ENCODE results near the gene PPP1R15B.

The PPP1R15B gene

GRCh38 chr1:204398197-204399125 lies 13.2 kb downstream of the PPP1R15B start:
- DNase-seq = peak; percentile 78 to 87

DNA sequence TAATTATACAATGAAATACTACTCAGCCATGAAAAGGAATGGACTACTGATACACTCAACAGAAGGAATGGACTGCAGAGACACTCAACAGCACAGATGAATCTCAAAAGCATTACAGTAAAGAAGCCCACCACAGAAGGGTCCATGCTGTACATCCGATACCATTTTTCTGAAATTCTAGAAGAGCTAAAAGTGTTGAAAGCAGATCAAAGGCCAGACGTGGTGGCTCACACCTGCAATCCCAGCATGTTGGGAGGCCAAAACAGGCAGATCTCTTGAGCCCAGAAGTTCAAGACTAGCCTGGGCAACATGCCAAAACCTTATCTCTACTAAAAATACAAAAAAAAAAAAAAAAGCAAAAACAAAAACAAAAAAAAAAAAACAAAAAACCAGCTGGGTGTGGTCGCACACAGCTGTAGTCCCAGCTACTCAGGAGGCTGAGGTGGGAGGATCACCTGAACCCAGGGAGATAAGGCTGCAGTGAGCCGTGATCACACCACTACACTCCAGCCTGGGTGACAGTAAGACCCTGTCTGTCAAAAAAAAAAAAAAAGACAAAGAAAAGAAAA lies 15.5 kb downstream of the PPP1R15B start:
- DNase-seq = no peak

- DNase-seq = no peak
Observed at GRCh38 chr1:204391629-204392028, 20.0 kb downstream of the PPP1R15B start.

- DNase-seq = no peak
Observed at GRCh38 chr1:204390751-204391466, 20.7 kb downstream of the PPP1R15B start.

DNA sequence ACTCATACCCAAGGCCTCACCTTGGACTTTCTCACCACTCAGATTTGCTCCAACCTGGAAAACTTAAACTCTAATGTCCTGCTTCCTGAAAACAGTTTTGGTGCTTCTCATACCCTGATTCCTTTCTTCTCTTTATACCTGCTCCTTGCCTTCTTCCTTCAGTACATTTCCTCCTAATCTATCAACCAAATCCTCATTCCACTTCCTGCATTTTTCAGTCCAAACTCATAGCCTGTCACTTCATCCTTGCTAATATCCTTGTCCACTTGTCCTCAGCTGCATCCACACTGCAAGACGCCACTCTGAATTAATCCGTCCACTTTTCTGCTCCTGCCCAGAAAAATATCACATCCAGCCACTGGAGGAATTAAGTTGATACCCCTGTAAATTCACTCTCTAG lies 25.9 kb downstream of the PPP1R15B start:
- no peak for DNase-seq

DNA sequence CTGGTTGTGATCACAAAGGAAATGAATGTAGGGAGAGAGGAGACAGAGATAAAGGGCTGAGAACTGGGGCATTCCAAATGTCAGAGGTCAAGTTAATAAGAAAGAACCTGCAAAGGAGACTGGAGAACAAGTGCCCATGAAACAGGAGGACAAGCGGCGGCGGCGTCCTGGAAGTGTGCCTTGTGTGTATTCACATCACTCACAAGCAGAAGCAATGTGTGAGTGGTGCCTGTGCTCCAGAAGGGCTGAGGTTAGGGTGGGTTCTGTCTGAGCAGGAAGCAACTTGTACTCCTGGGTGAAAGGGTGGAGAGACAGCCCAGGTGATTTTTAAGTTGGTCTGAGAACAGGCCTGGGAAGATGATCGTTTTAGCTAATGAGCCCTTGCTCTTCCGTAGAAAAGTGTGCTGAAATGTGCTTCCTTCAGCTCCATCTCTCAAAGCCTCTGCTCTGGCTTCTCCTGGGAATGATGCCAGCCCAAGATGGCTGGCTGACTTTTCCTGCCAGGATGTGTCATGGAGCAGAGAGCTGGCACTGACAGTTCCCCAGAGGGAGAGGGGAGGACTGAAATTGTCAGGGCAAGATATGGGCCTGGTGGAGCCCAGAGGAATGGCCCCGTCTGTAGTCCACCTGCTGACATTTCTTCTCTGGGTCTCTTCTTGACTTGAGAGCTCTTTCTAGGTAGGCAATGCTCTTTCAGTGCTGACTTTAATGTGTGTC lies 26.8 kb downstream of the PPP1R15B start:
- DNase-seq = no peak

- DNase-seq = no peak
Observed at GRCh38 chr1:204383163-204383904, 28.3 kb downstream of the PPP1R15B start.

DNA sequence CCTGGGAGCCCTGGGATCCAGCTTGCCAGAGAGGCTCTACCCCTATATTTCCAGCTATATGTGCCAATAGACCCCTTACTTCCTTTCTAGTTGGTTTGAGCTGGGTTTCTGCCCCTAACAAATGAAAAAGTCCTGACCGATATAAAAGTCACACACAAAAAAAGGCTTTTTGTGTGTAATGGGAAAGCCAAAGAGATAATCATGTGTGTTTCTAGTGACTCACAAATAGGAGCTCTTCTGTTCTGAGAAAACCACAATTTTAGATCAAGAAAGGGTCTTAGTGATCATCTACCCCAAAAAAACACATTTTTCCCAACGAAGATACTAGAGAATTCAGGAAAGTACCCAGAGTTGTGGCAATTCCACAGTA lies 28.9 kb downstream of the PPP1R15B start:
- no peak for DNase-seq

GRCh38 chr1:204380293-204380831 lies 31.3 kb downstream of the PPP1R15B start:
- DNase-seq = no peak

DNA sequence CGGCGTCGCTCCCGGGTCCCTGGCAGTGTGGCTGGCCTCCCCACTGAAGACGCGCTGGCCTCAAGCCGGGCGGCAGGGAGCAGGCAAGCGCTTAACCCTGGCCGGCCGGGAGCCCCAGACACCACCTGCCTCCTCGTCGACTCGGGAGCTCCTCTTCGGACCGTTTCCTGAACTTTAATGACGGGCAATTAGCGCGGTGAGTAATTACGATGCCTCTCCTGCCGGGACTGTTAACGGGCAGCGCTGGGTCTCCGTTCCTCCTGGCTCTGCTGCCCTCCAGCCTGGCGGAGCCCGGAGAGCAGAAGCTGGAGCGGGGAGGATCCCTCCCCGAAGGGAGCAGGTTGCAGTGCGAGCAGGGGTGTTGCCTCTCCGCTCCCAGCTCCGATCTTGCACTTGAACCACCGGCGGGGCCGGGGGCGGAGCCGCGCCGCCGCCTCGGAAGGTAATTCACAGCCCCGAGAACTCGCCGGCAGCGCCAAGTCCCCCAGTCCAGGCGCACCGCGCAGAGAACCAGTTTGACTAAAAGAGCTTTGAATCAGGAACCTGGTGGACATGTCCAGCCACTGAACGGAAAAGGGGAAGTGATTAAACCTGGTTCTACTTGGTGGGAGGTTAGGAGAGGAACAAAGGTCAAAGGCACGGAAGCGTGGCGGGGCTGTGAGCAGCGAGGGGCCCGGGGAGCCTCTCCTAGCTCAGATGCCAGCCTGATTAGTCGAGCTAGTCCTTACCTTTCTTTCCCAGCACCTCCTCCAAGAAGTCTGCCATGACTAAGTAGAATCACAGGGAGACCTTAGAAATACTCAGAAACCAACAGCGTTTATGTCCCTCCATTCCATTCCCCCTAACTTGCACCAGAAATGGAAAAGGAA lies 33.6 kb downstream of the PPP1R15B start:
- DNase-seq = peak; percentile 75 to 80

DNA sequence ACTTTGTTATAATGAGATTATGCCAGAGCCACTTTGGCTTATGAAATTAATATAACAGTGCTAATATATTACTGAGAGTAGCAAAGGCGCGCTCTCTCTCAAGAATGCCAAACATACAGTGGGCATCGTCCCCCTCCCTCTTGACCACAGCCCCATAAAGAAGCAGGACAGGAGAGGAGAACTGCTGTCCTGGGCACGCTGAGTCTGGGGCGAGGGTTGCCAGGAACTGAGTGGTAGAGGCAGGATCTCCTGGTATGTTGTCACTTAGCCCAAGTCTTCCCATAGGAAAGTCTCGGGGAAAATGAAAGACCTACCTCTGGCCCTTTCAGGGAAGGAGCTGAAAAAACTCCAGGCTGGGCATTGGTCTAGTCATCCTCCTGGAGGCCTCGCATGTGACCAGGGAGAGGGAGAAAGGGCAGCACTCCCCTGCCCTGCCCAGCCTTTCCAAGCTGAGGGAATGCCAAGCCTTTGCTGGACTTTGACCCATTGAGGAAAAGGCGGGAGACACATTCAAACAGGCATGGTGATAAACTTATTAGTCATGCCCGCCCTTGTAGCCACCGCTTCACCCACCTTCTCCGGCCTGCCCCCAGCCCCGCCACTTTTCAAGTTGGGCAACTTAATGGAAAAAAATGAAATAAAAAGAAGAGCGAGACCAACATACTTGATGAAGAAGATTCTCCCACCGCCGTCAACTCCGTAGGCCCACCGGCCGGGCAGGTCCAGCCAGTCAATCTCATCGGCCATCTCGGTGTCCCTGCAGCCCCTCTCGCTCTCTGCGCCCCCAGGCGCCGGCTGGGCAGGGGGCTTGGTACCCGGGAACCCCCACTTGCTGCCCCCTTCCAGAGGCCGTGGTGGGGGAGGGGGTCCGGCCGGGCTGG lies 34.5 kb downstream of the PPP1R15B start:
- peak; percentile 15 to 49 for DNase-seq

GRCh38 chr1:204376465-204376864 lies 35.2 kb downstream of the PPP1R15B start:
- peak in 1 of 2 experiments; percentile 23 for DNase-seq

DNA sequence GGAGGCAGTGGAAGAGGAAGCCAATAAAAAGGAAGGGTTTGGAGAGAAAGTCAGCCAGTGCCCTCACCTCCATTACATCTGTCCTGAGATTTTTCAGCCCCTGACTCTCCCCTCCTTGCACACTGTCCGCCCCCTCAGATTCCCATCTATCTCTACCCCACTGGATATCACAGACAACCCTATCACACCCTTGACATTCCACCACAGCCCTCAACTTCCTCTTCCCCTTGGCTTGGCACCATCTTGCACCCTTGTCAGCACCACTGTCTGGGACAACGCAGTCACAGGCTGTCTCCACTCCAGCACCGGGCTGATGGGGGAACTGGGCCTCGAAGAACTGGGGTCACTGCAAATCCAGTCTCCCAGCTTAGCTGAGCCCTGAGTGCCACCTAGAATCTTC lies 37.7 kb downstream of the PPP1R15B start:
- DNase-seq = no peak

- no peak for DNase-seq
Observed at GRCh38 chr1:204370176-204370575, 41.4 kb downstream of the PPP1R15B start.

DNA sequence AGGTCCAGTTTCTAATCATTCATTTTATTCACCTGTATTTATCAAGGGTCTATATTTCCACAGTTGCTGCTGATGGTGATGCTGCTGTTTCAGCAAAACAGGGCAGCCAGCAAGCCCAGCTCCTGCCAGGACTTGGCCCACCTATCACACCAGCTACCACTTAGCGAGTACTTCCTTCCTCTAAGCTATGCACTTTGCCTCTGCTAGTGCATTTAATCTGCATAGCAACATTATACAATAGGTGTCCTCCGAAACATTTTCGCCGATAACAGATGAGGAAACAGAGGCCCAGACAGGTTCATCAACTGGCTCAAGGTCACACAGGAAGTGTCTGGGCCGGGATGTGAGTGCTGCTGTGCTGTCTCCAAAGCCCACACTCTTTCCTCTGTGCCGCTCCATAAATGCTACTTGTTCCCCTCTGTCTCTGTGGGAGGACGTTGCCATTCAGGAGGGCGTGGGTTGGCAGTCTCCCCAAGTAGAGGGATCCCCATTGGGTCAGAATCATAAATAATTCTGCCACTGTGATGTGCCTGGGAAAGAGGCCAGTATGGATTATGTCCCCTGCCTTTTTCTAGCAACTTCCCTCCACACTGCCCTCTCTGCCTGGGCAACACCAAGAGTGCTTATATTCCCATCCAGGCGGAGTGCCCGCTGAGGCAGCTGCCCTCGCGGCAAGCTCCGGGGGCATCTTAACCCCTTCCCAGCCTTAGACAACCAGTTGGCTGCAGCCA lies 42.5 kb downstream of the PPP1R15B start:
- no peak for DNase-seq

GRCh38 chr1:204367956-204368355 lies 43.7 kb downstream of the PPP1R15B start:
- no peak for DNase-seq

GRCh38 chr1:204367193-204367858 lies 44.3 kb downstream of the PPP1R15B start:
- DNase-seq = no peak

DNA sequence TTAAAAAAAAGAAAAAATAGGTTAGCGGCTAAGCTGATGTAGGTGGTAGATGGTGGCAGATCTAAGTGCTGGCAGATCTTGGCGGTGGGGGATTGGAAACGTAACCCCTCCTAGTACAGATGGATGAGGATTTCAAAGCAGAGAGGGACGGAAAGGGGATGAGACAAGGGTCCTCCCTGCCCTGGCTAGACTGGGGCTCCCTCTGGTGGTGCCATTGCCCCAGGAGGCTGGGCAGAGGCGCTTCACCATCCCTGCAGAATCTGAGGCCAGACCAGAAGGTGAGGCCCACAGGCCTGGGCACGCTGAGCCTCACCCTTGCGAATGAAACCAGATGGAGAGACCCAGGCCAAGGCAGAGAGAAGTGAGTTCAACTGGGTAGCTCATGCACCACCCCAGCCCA lies 44.9 kb downstream of the PPP1R15B start:
- DNase-seq = peak in 1 of 2 experiments; percentile 34
